ENCODE data around the gene RRP15. TPM values are rescaled to one million over a fixed set of nuclear protein-coding genes. Genes with fewer than 3 reads are reported as not detected.

Gene RRP15
- 4.0 and 5.3 TPM in 2 replicates for total RNA-seq

GRCh38 chr1:218284917-218285635, at the start of gene RRP15:
TSS of gene RRP15 (plus strand) at chr1:218285293. CDS start at chr1:218285317, 24 bp downstream.

GRCh38 chr1:218344814-218345672, 60.0 kb downstream of the RRP15 start, which contains the start of gene TGFB2:
TSS of gene TGFB2 (plus strand) at chr1:218345336. CDS start at chr1:218346702, 1,366 bp downstream.

Other genes with a start within 250 kb of the RRP15 start
- gene TGFB2, start 60.0 kb downstream of the RRP15 start, total RNA-seq = 9.5 and 50.7 TPM in 2 replicates

Data from dermis lymphatic vessel endothelial cell (primary cell).